H4 (cell line): ENCODE results near the gene UGT3A2. TPM values are rescaled to one million over a fixed set of nuclear protein-coding genes. Genes with fewer than 3 reads are reported as not detected.

ENCODE experiments used
- DNase-seq: peaks from one replicate; pipeline ENCODE4 v3.0.0-alpha.2; 2015; ENCODE audit warnings: low spot score
- total RNA-seq: library from RNA; depleted of rRNA; stranded (reverse); fragments of >200 nt; shearing (Covaris generic); gene quantifications from 2 replicates; pipeline ENCODE4 v1.2.3, GENCODE V29; 2014; rRNA removed

Gene UGT3A2
- total RNA-seq = 0.12 and 0.33 TPM in 2 replicates

DNA sequence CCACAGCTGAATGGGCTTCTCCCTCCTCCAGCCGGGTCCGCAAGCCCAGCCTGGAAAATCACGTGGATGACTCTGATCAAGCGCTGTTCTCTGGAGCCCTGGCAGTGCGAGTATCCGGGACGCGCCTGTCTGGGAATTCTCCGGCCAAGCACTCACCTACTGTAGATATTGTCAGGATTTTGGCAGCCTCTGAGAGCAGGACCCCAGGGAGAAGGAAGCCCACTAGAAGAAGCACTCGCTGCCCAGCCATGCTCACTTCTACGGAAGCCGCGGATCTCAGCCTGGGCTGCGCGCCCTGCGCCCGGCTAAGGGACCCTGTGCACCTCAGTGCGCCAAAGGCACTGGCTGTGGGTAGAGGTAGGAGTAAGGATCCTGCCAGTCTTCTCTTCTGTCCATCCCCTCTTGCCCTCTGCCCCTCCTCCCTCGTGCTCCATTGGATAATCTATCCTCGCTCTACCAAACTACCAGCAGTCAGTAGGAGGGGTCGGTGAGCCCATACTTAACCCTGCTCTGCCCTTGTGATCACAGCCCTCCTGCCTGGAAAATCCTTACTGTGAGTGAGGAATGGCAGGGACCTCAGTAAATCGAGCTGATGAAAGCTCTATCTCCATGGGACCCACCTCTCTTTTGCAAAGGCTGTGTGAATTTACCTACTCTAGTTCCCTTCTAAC is at the start of gene UGT3A2:
Gene UGT3A2 (minus strand): TSS at position 343 of the 671 bp plus-strand sequence. CDS start 93 bp downstream, at position 250.
- DNase-seq = no peak

GRCh38 chr5:36111238-36111637 is 44.6 kb upstream of the UGT3A2 start:
- DNase-seq = no peak

DNA sequence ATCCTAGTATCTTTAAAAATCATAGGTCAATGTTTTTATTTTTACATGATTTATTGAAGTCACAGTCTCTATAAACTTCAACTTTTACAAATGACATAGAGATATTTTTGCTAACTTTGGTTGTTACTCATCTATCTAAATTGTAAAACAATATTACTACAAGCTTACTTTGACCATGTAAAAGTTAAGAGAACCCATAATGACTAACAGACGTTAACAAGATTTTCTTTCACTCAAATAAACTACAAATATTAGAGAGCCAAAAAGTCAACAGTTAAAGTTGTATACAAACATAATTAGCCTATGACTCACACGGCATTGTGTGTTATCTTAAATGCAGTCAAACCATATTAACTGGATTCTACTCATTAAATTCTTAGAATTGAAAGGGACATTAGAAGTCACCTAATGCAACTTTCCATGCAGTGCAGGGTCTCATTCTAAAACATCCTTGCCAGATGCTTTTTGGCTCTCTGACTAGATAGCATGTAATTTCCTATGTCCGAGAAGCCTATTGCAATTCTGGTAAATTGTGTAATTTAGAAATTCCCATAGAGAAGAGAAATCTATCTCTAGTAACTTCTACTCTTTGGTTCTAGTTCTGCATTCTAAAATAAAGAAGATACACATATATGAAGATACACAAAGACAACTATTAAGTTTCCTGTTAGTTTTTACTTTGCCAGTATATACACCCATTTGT is 42.2 kb upstream of the UGT3A2 start:
- DNase-seq = no peak

- DNase-seq = no peak
Observed at GRCh38 chr5:36105819-36106218, 39.1 kb upstream of the UGT3A2 start.

- DNase-seq = no peak
Observed at GRCh38 chr5:36099748-36100147, 33.1 kb upstream of the UGT3A2 start.

DNA sequence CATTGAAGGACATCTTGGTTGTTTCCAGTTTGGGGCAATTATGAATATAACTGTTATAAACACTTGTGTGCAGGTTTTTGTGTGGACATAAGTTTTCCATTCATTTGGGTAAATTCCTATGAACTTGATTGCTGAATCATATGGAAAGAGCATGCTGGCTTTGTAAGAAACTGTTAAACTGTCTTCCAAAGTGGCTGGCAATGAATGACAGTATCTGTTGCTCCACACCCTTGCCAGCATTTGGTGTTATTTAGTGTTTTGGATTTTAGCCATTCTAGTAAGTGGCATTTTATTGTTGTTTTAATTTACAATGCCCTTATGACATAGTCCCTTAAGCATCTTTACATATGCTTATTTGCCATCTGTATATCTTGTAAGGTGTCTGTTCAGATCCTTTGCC is 29.8 kb upstream of the UGT3A2 start:
- no peak for DNase-seq

GRCh38 chr5:36089989-36090388 is 23.3 kb upstream of the UGT3A2 start:
- DNase-seq = peak; percentile 58

- peak; percentile 72 for DNase-seq
Observed at GRCh38 chr5:36079200-36079781, 12.6 kb upstream of the UGT3A2 start.

- no peak for DNase-seq
Observed at GRCh38 chr5:36078430-36078829, 11.7 kb upstream of the UGT3A2 start.

GRCh38 chr5:36073595-36074216 is 7.0 kb upstream of the UGT3A2 start:
- DNase-seq = peak; percentile 39

DNA sequence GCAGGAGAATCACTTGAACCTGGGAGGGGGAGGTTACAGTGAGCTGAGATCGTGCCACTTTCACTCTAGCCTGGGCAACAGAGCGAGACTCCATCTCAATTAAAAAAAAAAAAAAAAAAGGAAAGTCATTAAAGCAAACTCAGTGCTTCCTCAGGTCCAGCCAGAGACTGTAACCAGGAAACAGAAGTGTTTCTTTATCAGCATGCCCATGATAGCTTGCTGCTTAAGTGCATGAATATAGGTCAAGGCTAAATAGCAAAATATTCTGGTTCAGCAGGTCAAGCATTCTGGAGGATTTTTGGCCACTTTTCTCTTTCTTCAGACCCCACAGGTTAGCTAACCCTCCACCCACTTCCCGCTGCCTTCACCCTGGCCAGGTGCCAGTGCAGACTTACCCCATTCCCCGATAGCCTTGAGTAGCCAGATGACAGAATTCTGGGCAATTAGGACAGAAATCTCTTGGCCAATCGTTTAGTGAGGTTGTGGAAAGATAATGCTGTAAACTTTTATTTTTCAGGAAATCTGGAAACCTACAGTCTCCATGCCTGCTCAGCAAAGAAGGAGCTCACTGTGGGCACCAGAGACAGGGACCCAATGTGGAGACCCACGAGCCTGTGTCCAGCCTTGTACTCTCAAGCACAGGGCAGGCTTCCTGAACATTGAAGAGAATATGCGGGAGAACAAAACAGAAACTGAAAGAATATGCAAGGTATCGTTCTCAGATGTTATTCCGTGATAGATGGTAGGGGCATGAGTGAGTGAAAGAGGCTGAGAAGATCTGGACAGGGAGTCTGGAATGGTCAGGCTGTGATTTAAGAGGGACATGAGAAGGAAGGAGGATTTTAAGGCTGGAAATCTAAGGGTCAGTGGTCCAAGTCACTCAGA is 4.2 kb upstream of the UGT3A2 start:
- DNase-seq = peak; percentile 27

GRCh38 chr5:36068751-36069281 is 2.1 kb upstream of the UGT3A2 start:
- no peak for DNase-seq

- no peak for DNase-seq
Observed at GRCh38 chr5:36066001-36066539, 612 bp downstream of the UGT3A2 start.

GRCh38 chr5:36060420-36060887 is 6.2 kb downstream of the UGT3A2 start:
- DNase-seq = no peak

- DNase-seq = peak; percentile 37
Observed at GRCh38 chr5:36059571-36060419, 6.9 kb downstream of the UGT3A2 start.

GRCh38 chr5:36058776-36059175 is 7.9 kb downstream of the UGT3A2 start:
- DNase-seq = no peak

DNA sequence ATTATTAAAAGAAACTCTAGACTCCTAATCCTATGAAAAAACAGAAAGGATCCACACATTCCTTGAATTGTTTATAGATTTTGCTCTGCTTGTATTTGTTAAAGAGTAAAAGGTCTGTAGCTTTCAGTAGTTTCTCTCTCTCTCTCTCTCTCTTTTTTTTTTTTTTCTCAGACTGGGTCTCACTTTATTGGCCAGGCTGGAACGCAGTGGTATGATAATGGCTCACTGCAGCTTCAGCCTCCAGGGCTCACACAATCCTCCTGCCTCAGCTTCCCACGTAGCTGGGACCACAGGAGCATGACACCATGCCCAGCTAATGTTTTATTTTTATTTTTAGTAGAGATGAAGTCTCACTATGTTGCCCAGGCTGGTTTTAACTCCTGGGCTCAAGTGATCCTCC is 9.3 kb downstream of the UGT3A2 start:
- no peak for DNase-seq

GRCh38 chr5:36056422-36056821 is 10.3 kb downstream of the UGT3A2 start:
- no peak for DNase-seq

DNA sequence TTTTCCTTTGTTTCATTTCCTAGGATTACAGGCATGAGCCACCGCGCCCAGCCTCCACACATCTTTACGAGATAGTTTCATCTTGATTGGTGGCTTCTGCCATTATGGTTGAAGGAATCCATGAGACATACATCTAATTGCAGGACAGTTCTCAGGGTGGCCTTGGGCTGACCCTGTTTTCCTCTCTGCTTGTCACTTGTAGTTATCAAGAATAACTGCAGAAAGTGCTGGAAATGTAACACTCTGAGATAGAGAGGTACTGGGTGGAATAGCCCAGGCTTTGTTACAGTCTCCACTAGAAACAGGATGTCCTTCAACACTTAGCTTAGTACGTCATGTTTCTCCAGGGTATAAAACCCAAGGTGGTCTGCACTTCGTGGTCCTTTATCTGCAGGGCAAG is 10.7 kb downstream of the UGT3A2 start:
- no peak for DNase-seq

DNA sequence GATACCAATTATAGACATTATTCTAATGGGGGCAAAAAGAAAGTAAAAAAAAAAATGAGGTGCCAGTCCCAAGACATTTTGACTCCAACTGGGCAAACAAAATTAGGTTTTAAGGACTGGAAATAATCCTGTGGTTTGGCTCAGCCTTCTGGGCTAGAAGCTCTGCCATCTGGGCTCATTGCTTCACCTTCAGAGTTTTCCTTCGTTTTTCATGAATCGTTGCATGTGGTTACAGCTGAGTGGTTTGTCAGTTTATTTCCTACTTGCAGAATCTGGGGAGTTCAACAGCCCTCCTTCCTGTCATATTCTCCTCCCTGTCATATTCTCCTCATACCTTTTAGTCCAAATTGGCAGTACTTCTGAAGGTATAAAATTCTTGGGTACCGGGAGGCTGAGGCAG is 12.0 kb downstream of the UGT3A2 start:
- peak; percentile 42 for DNase-seq
